ENCODE data around the gene COPZ2.

DNA sequence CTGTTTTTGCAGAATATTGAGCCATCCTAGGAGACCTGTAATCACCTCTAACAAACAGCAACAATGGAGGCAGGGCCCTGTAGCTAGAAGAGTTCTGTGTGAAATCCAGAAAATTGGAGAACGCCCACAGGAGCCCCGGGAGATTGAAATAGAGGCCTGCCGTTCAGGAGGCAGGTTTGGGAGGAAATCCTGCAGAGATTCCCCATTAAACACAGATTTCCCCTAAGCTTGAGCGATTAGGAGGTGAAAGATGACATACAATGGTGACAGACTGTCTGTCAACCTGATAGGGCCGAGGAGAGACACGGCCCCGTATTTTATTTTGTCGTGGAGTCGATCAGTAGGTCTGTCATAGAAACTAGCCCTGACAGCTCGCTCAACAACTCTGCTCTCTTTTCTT lies 48.4 kb downstream of the COPZ2 start:
- TF ChIP-seq POLR2AphosphoS5 (IDR thresholded peaks at IDR 0.05) (no peak), CTCF (IDR thresholded peaks at IDR 0.05) (no peak)

Measured in upper lobe of left lung (tissue), 4 donors.